OCI-LY3 (cell line): ENCODE data around the gene AGAP1.

ENCODE experiments used
- EZH2phosphoT487 ChIP-seq: fragments of 200-600 bp; shearing (Covaris generic); IDR thresholded peaks from 2 replicates; pipeline ENCODE4 v1.6.1; 2018; ENCODE audit warnings: antibody characterized with exemption, mixed run types, low read depth
- TF ChIP-seq, protein P1 (sequence below): fragments of 200-600, 300-600 bp; sonication (generic); IDR thresholded peaks from 2 replicates; pipeline ENCODE4 v1.5.1; 2014; ENCODE audit warnings: antibody characterized with exemption, low read length, low read depth

DNA sequence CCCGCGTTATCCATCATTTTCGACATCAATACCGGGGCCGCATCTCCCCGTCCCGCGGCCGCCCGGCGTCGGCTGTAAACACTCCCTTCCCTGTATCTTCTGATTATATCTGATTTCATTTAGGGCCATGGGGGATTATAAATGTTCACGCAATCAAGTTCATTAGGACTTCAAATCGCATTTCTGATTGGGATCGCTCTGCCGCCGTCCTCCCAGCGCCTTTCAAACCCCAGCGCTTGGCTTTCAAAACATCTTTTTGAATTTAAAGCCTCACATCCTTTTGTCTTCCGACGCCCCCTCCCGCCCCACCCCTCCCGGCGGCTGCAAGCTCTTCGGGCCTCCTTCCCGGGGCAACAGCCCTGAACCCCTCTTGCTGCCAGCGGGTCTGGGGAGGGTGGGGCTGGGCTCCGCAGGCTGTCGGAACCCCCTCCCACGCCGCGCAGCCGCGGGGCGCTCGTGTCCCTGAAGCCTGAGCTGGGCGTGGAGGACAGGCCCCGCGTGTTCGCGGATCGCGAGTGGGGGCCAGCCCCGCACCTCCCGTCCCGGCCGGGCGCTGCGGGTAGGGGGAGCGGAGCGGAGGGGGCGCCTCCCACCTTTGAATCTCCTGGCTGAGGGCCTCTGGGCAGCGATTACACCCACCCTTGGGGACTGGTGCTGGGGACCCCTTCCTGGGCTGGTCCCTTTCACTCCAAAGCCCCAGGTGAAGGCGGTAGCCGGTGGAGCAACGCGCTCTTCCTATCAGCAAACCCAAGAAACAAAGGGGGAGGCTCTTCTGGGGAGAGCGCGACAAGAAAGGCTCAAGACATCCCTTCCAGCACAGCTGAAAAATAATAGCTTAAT lies 685.6 kb downstream of the AGAP1 start:
- TF ChIP-seq, protein P1, sequence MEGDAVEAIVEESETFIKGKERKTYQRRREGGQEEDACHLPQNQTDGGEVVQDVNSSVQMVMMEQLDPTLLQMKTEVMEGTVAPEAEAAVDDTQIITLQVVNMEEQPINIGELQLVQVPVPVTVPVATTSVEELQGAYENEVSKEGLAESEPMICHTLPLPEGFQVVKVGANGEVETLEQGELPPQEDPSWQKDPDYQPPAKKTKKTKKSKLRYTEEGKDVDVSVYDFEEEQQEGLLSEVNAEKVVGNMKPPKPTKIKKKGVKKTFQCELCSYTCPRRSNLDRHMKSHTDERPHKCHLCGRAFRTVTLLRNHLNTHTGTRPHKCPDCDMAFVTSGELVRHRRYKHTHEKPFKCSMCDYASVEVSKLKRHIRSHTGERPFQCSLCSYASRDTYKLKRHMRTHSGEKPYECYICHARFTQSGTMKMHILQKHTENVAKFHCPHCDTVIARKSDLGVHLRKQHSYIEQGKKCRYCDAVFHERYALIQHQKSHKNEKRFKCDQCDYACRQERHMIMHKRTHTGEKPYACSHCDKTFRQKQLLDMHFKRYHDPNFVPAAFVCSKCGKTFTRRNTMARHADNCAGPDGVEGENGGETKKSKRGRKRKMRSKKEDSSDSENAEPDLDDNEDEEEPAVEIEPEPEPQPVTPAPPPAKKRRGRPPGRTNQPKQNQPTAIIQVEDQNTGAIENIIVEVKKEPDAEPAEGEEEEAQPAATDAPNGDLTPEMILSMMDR = no peak
- TF ChIP-seq EZH2phosphoT487 = no peak
